GM12891 (cell line): ENCODE data around the gene RRP8.

ENCODE experiments used
- PAX5 ChIP-seq: IDR thresholded peaks from 2 replicates; pipeline ENCODE4 v1.6.1; 2011; ENCODE audit warnings: low read length, moderate library complexity, mild to moderate bottlenecking; ENCODE audit not compliant: insufficient read depth, severe bottlenecking
- POLR2A ChIP-seq: IDR thresholded peaks from 2 replicates; pipeline ENCODE4 v1.6.1; 2011; ENCODE audit warnings: low read depth, low read length, control low read depth
- POLR2AphosphoS5 ChIP-seq: IDR thresholded peaks from 2 replicates; pipeline ENCODE4 v1.6.1; 2011; ENCODE audit warnings: low read depth, low read length, control low read depth
- TAF1 ChIP-seq: IDR thresholded peaks from 2 replicates; pipeline ENCODE4 v1.6.1; 2011; ENCODE audit warnings: low read depth, low read length, control low read depth

GRCh38 chr11:6614446-6614845 is 11.0 kb upstream of the RRP8 start:
- TF ChIP-seq POLR2A (no peak), POLR2AphosphoS5 (no peak), TAF1 (no peak), PAX5 (no peak)
